Thoracic aorta (tissue), 2 donors: Measurements from ENCODE around the gene CD8B. TPM values are rescaled to one million over a fixed set of nuclear protein-coding genes. Genes with fewer than 3 reads are reported as not detected.
A peak's percentile ranks its signal among the peaks of the same experiment; 100 is the strongest.
"Not testable (repeated sequence)": the region's sequence is repeated elsewhere in the genome, so short reads cannot be mapped to it uniquely, and the experiment has no call there.

Experiments
- ATAC-seq: fragments of 150-250 bp; one replicate; pipeline ENCODE4 v1.8.0; 2017; ENCODE audit warnings: low read depth; ENCODE audit not compliant: insufficient number of reproducible peaks, low FRiP score
- DNase-seq: peaks from one replicate; pipeline ENCODE4 v3.0.0-alpha.2; 2020; ENCODE audit warnings: low spot score
- H3K27ac ChIP-seq, 2 donors: fragments of 200-600 bp; sonication (generic); 1 replicate in 1 of 2; 2 replicates in 1 of 2; pipeline ENCODE4 v1.5.1; 2016; ENCODE audit warnings: mild to moderate bottlenecking in 2 of 2, moderate library complexity in 2 of 2
- H3K27me3 ChIP-seq: fragments of 200-600 bp; sonication (generic); replicated peaks from 2 replicates; pipeline ENCODE4 v1.6.0; 2016; ENCODE audit warnings: mild to moderate bottlenecking; ENCODE audit not compliant: insufficient read depth
- H3K36me3 ChIP-seq: fragments of 200-600 bp; sonication (generic); one replicate; pipeline ENCODE4 v1.5.1; 2016
- H3K4me1 ChIP-seq, 2 donors: fragments of 200-600 bp; sonication (generic); 1 replicate in 1 of 2; 2 replicates in 1 of 2; pipeline versions ENCODE4 v1.5.1 to v1.6.0; 2016; ENCODE audit warnings: low read depth in 2 of 2, mild to moderate bottlenecking in 1 of 2; ENCODE audit not compliant: control insufficient read depth in 1 of 2
- H3K4me3 ChIP-seq: fragments of 200-600 bp; sonication (generic); 2 replicates; pipeline ENCODE4 v1.5.1; 2016; ENCODE audit warnings: mild to moderate bottlenecking
- H3K9me3 ChIP-seq: fragments of 200-600 bp; sonication (generic); 2 replicates; pipeline ENCODE4 v1.5.1; 2016
- total RNA-seq, 2 donors: library from RNA; depleted of rRNA; stranded (reverse); fragments of >200 nt; gene quantifications; one replicate each; pipeline versions ENCODE4 v1.1.0 to v1.2.3, GENCODE V29; 2016

The CD8B gene
- total RNA-seq, 2 donors from 2014 or later = 1.5 to 3.5 TPM

- not testable (repeated sequence) for H3K9me3 ChIP-seq, H3K36me3 ChIP-seq, H3K4me1 ChIP-seq, ATAC-seq, H3K27me3 ChIP-seq, DNase-seq, H3K27ac ChIP-seq, H3K4me3 ChIP-seq
Measured at GRCh38 chr2:86856498-86856897, 5.2 kb downstream of the CD8B start.

GRCh38 chr2:86855981-86856380, 5.7 kb downstream of the CD8B start:
- H3K27ac ChIP-seq, H3K4me3 ChIP-seq, H3K36me3 ChIP-seq, H3K27me3 ChIP-seq, ATAC-seq, H3K9me3 ChIP-seq, DNase-seq, H3K4me1 ChIP-seq: not testable (repeated sequence)

GRCh38 chr2:86851581-86851980, 10.1 kb downstream of the CD8B start:
- DNase-seq, H3K36me3 ChIP-seq, H3K9me3 ChIP-seq, ATAC-seq, H3K4me3 ChIP-seq, H3K27me3 ChIP-seq, H3K4me1 ChIP-seq, H3K27ac ChIP-seq: not testable (repeated sequence)

GRCh38 chr2:86842607-86843234, 19.0 kb downstream of the CD8B start:
- H3K27me3 ChIP-seq, H3K4me1 ChIP-seq, ATAC-seq, H3K36me3 ChIP-seq, DNase-seq, H3K4me3 ChIP-seq, H3K27ac ChIP-seq, H3K9me3 ChIP-seq: not testable (repeated sequence)

GRCh38 chr2:86841330-86841729, 20.4 kb downstream of the CD8B start:
- not testable (repeated sequence) for H3K27ac ChIP-seq, H3K9me3 ChIP-seq, H3K27me3 ChIP-seq, H3K4me1 ChIP-seq, ATAC-seq, H3K36me3 ChIP-seq, H3K4me3 ChIP-seq, DNase-seq

GRCh38 chr2:86839871-86840548, 21.7 kb downstream of the CD8B start:
- H3K4me3 ChIP-seq, DNase-seq, H3K27ac ChIP-seq, H3K9me3 ChIP-seq, H3K27me3 ChIP-seq, ATAC-seq, H3K36me3 ChIP-seq, H3K4me1 ChIP-seq: not testable (repeated sequence)

- not testable (repeated sequence) for H3K36me3 ChIP-seq, H3K27me3 ChIP-seq, H3K27ac ChIP-seq, DNase-seq, H3K4me1 ChIP-seq, ATAC-seq, H3K9me3 ChIP-seq, H3K4me3 ChIP-seq
Measured at GRCh38 chr2:86839455-86839854, 22.2 kb downstream of the CD8B start.

GRCh38 chr2:86837714-86838113, 24.0 kb downstream of the CD8B start:
- not testable (repeated sequence) for ATAC-seq, H3K4me1 ChIP-seq, H3K27ac ChIP-seq, H3K9me3 ChIP-seq, H3K36me3 ChIP-seq, H3K27me3 ChIP-seq, DNase-seq, H3K4me3 ChIP-seq

- H3K36me3 ChIP-seq, H3K27ac ChIP-seq, H3K9me3 ChIP-seq, H3K4me1 ChIP-seq, H3K27me3 ChIP-seq: not testable (repeated sequence)
- DNase-seq (peak; percentile 59), ATAC-seq (peak; percentile 70)
- H3K4me3 ChIP-seq = peak overlapping the region; percentile 59
Measured at GRCh38 chr2:86836915-86837695, 24.6 kb downstream of the CD8B start.

GRCh38 chr2:86835548-86835889, 26.2 kb downstream of the CD8B start:
- not testable (repeated sequence) for H3K27me3 ChIP-seq, DNase-seq, H3K4me3 ChIP-seq, H3K27ac ChIP-seq, H3K9me3 ChIP-seq, H3K36me3 ChIP-seq, ATAC-seq, H3K4me1 ChIP-seq
